Smooth muscle cell (in vitro differentiated cells): ENCODE data around the gene ZNF354B. TPM values are rescaled to one million over a fixed set of nuclear protein-coding genes. Genes with fewer than 3 reads are reported as not detected.
"Not testable (repeated sequence)": the region's sequence is repeated elsewhere in the genome, so short reads cannot be mapped to it uniquely, and the experiment has no call there.

Source experiments
- DNase-seq: peaks from one replicate; lab custom pipeline; 2025; ENCODE audit not compliant: unreplicated experiment; lab: John Stamatoyannopoulos, UW
- H2AFZ ChIP-seq: fragments of 200-600 bp; sonication (generic); 2 replicates; pipeline ENCODE4 v1.6.0; 2016; ENCODE audit warnings: antibody characterized with exemption, low read depth, mild to moderate bottlenecking
- H3F3A ChIP-seq: fragments of 200-600 bp; sonication (generic); 2 replicates; pipeline ENCODE4 v1.6.0; 2017; ENCODE audit warnings: antibody characterized with exemption, low read depth
- H3K27ac ChIP-seq: fragments of 200-600 bp; sonication (generic); 2 replicates; pipeline ENCODE4 v1.5.1; 2016; ENCODE audit warnings: low read depth, mild to moderate bottlenecking
- H3K27me3 ChIP-seq: fragments of 200-600 bp; sonication (generic); 2 replicates; pipeline ENCODE4 v1.6.1; 2016; ENCODE audit warnings: low read depth, mild to moderate bottlenecking
- H3K36me3 ChIP-seq: fragments of 200-600 bp; sonication (generic); 2 replicates; pipeline ENCODE4 v1.5.1; 2016; ENCODE audit warnings: low read depth
- H3K4me1 ChIP-seq: fragments of 200-600 bp; sonication (generic); 2 replicates; pipeline ENCODE4 v1.5.1; 2016; ENCODE audit warnings: low read depth
- H3K4me2 ChIP-seq: fragments of 200-600 bp; sonication (generic); 2 replicates; pipeline ENCODE4 v1.6.0; 2016; ENCODE audit warnings: mild to moderate bottlenecking
- H3K4me3 ChIP-seq: fragments of 200-600 bp; sonication (generic); 2 replicates; pipeline ENCODE4 v1.5.1; 2016; ENCODE audit warnings: mild to moderate bottlenecking
- H3K79me2 ChIP-seq: fragments of 200-600 bp; sonication (generic); 2 replicates; pipeline ENCODE4 v1.6.0; 2016; ENCODE audit warnings: low read depth, mild to moderate bottlenecking
- H3K9ac ChIP-seq: fragments of 200-600 bp; sonication (generic); 2 replicates; pipeline ENCODE4 v1.6.0; 2016; ENCODE audit warnings: low read depth
- H3K9me3 ChIP-seq: fragments of 200-600 bp; sonication (generic); replicated peaks from 2 replicates; pipeline ENCODE4 v1.5.1; 2016; ENCODE audit warnings: low read depth
- H4K20me1 ChIP-seq: fragments of 200-600 bp; sonication (generic); 2 replicates; pipeline ENCODE4 v1.6.0; 2016; ENCODE audit warnings: low read depth
- CTCF ChIP-seq: fragments of 200-600 bp; sonication (generic); IDR thresholded peaks from 2 replicates; pipeline ENCODE4 v1.5.1; 2017; ENCODE audit warnings: borderline replicate concordance, mild to moderate bottlenecking, antibody characterized with exemption; ENCODE audit not compliant: insufficient read depth, poor library complexity, severe bottlenecking
- WGBS: methylation state at CpG from one replicate; pipeline ENCODE4 v1.1.7; 2016; ENCODE audit warnings: low lambda C conversion rate; 5-methylcytosine and 5-hydroxymethylcytosine counted together
- polyA plus RNA-seq: library from polyadenylated mRNA; unstranded; fragments of >200 nt; fragmentation: Nextera tagmentation; extraction: Ambion mirVana; gene quantifications from 2 replicates; pipeline ENCODE4 v1.2.1, GENCODE V29; 2016
- total RNA-seq: library from RNA; depleted of rRNA; stranded (reverse); fragments of >200 nt; gene quantifications from 2 replicates; pipeline ENCODE4 v1.2.3, GENCODE V29; 2014

Gene ZNF354B
- total and polyA plus RNA-seq, 2 experiments from 2014 or later: 2.2 to 10.9 TPM

GRCh38 chr5:178831049-178831448 lies 28.7 kb upstream of the ZNF354B start:
- Histone ChIP-seq H3K36me3 (no peaks in the 10 kb centered on the region), H3K4me1 (no peaks in the 10 kb centered on the region), H3K9me3 (no peaks in the 10 kb centered on the region)

GRCh38 chr5:178832618-178833201 lies 27.0 kb upstream of the ZNF354B start:
- no peaks in the 10 kb centered on the region for H3K79me2 ChIP-seq
- WGBS: 90% methylated on average over 15 of the region's 15 CpGs
- no peak overlapping the region for H3K4me2 ChIP-seq
- H3F3A ChIP-seq: no peaks in the 10 kb centered on the region
- no peak overlapping the region for H3K4me3 ChIP-seq
- H3K9ac ChIP-seq: no peak overlapping the region
- no peaks in the 10 kb centered on the region for H3K9me3 ChIP-seq
- H3K27ac ChIP-seq: no peak overlapping the region
- no peak overlapping the region for H2AFZ ChIP-seq
- no peaks in the 10 kb centered on the region for H3K36me3 ChIP-seq
- H3K27me3 ChIP-seq: no peaks in the 10 kb centered on the region
- H3K4me1 ChIP-seq: no peaks in the 10 kb centered on the region
- DNase-seq: no peak
- H4K20me1 ChIP-seq: no peaks in the 10 kb centered on the region
- no peak for TF ChIP-seq CTCF

More at GRCh38 chr5:178831049-178831448, 28.7 kb upstream of the ZNF354B start:
- no peak for DNase-seq
- no peak overlapping the region for H2AFZ ChIP-seq
- 78% methylated on average over 10 of the region's 10 CpGs for WGBS
- no peaks in the 10 kb centered on the region for H3F3A ChIP-seq
- H3K4me2 ChIP-seq: no peak overlapping the region
- no peaks in the 10 kb centered on the region for H3K27me3 ChIP-seq
- no peak overlapping the region for H3K9ac ChIP-seq
- TF ChIP-seq CTCF: no peak
- no peak overlapping the region for H3K27ac ChIP-seq
- H3K79me2 ChIP-seq: no peaks in the 10 kb centered on the region
- H3K4me3 ChIP-seq: no peak overlapping the region
- no peaks in the 10 kb centered on the region for H4K20me1 ChIP-seq

- TF ChIP-seq CTCF: no peak
- DNase-seq: no peak
- WGBS: 75% methylated on average over 4 of the region's 4 CpGs
- Histone ChIP-seq H3K4me2 (no peak overlapping the region), H3K79me2 (no peaks in the 10 kb centered on the region), H3K9me3 (no peaks in the 10 kb centered on the region), H3K27ac (no peak overlapping the region), H2AFZ (no peak overlapping the region), H4K20me1 (no peaks in the 10 kb centered on the region), H3K4me3 (no peak overlapping the region), H3K27me3 (no peaks in the 10 kb centered on the region), H3K9ac (no peak overlapping the region), H3F3A (no peaks in the 10 kb centered on the region), H3K4me1 (no peaks in the 10 kb centered on the region), H3K36me3 (no peaks in the 10 kb centered on the region)
Measured at GRCh38 chr5:178836628-178837027, 23.1 kb upstream of the ZNF354B start.

GRCh38 chr5:178838695-178839318 lies 20.9 kb upstream of the ZNF354B start:
- H3K27me3 ChIP-seq, H2AFZ ChIP-seq, H3K4me3 ChIP-seq, H3K4me1 ChIP-seq, H3K36me3 ChIP-seq, H3K9ac ChIP-seq, DNase-seq, H3K9me3 ChIP-seq, H3K27ac ChIP-seq, H3K79me2 ChIP-seq, H3F3A ChIP-seq, H4K20me1 ChIP-seq: not testable (repeated sequence)
- 66% methylated on average over 25 of the region's 28 CpGs for WGBS
- H3K4me2 ChIP-seq: peak overlapping the region; percentile 40
